ENCODE results near the gene SMURF2.
A peak's percentile ranks its signal among the peaks of the same experiment; 100 is the strongest.

SMURF2 gene

GRCh38 chr17:64532409-64532808 is 129.7 kb downstream of the SMURF2 start:
- DNase-seq: no peak

DNA sequence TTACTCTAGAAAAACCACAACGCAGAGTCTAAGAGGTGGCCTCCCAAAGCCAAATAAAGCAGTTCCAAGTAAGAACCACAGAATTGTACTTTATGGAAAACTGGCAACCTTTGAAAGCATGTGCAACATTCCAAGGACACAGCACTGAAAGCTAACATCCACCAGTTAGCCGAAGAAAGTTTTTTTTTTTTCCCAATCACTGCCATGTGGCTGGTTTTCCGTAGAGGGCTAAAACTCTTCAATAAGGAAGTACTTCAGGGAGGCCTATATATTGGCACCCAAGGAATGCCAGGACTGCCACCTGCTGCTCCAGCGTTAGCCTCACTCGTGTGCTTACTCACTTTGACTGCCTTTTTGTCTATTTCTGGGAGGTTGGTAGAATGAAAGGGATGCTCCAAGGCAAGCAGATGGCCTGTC is 130.1 kb downstream of the SMURF2 start:
- no peak for DNase-seq

GRCh38 chr17:64529221-64529620 is 132.9 kb downstream of the SMURF2 start:
- DNase-seq: no peak

DNA sequence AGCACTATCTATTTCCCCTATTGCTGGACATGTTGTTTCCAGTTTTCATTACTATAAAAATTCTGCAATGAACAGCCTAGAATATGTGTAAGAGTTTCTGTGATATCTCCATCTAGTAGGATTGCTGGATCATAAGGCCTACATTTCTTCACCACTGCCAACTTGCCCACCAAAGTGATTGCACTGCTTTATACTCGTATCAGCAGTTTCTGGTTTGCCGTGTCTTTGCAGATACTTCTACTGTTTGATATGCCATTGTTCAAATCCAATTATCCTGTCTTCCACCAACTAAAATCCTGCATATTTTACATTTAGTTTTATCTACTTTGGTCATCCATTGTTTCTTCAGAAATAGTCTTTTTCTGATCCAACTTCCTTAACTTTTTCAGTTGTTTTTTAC is 134.2 kb downstream of the SMURF2 start:
- DNase-seq: no peak

GRCh38 chr17:64520359-64520758 is 141.7 kb downstream of the SMURF2 start:
- DNase-seq: no peak

DNA sequence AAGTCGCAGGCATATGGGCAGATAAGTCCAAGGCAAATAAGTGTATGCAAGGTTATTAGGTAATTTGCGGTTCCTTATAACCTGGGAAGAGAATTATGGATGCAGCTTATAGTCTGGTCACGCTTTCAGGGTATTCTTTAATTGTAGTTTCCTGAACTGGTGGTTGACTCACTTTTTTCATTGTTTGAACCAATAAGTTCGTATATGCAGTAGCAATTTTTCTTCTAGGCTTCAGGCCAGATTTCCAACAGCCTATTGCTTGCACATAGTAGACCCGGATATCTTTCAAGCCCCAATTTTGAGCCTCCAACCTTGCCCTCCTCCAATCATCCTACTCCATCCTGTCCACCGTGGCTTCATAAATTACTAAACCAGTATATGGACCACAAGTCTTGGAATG is 142.5 kb downstream of the SMURF2 start:
- no peak for DNase-seq

DNA sequence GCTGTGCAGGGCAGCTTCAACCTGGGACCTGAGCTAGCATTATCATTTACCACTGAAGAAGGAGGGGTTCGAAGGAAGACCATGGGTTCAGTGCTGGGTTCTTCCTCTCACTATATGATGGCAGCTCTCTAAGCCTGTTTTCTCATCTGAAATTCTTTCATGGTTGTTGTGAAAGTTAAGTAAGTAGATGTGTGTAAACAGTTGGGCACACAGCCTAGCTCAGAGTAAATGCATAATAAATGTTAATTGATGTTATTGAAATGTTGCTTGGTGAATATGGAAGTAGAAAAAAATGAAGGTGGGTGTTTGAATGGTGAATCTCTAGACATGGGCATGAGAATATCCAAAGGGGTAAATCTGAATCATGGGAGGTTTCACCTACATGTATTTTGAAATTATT is 146.3 kb downstream of the SMURF2 start:
- no peak for DNase-seq

- no peak for DNase-seq
Measured at GRCh38 chr17:64515419-64515818, 146.7 kb downstream of the SMURF2 start.

- no peak for DNase-seq
Measured at GRCh38 chr17:64509179-64509578, 152.9 kb downstream of the SMURF2 start.

- DNase-seq: no peak
Measured at GRCh38 chr17:64508683-64509082, 153.4 kb downstream of the SMURF2 start.

DNA sequence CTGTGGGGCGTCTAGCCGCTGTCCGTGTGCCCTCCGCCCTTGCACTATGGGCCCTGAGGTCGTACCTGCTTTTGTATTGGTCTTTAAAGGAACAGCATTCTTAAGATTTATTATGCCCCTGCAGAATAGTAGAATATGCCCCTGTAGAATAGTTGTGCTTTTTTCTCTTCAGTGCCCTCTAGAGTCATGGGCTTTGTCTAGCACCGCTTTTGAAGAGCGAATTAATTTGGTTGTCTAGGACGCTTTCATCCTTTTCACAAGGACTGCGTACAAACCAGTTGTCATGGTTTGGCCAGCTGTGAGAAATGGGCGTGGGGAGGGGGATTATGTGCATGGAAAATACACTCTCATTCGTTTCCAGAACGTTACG is 154.7 kb downstream of the SMURF2 start:
- DNase-seq: peak; percentile 47 to 65

- peak; percentile 98 to 99 for DNase-seq
Measured at GRCh38 chr17:64506576-64507412, 155.3 kb downstream of the SMURF2 start, which contains the start of gene CEP95. TSS of gene CEP95 (plus strand) at chr17:64506977. CDS start at chr17:64507098, 121 bp downstream.

DNA sequence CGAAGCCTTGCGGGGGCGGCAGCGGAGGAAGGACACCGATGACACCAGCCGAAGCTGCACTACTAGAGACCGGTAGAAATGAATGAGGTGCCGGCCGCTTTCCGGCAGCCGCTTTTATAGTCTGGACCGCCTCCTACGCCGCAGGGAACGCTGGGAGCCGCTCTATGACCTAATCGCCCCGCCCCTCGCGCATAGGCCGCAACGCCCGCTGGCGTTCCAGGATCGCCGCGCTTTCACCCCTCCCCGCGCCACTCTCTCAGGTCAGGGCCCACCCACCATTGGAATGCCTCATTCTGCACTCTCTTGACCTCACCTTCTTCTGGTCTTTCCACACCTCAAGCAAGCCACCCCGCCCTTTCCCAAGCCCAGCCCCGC is 155.9 kb downstream of the SMURF2 start, which contains the start of gene DDX5:
TSS of gene DDX5 (minus strand) at position 89 of the 375 bp plus-strand sequence. CDS start 170 bp downstream, outside the sequence.
- DNase-seq: peak; percentile 98 to 99

DNA sequence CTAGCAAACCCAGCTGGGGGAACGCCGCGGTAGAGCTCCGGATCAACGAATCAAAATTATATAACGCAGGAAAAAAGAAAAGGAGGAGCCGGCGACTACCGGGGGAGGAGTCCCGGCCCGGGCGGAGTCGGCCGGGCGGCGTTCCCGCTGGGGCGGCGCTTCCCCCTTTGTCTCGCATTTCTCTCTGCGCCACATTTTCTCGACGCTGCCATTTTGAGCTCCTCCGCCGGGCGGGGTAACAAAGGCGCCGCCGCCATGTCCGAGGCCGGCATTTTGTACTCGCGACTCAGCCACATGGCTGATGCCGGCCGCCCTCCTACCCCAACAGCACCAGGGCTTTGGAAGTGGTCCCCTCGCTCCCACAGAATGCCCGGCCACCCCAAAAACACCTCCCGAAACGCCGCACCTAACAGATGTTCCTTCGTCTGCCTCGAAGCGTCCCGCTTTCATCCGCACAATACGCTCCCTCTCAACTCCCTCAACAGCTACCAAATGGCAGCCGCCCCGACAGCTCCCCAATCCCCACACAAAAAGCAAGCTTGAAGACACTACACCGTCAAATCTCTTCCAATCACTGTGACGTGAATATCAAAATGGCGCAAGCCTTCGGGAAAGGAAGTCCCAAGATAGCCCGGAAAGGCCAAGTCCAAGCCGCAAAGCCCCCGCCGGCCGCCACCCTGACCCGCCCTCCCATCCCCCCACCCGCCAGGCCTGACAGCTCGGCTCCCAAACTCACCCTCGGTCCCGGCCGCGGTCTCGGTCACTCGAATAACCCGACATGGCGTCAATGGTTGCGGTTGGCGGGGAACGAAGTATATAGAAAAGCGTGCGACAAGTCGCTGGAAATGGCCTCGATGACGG is 156.5 kb downstream of the SMURF2 start:
- DNase-seq: peak; percentile 26 to 77

GRCh38 chr17:64504769-64505339 is 157.3 kb downstream of the SMURF2 start:
- DNase-seq: no peak

- DNase-seq: no peak
Measured at GRCh38 chr17:64503821-64504768, 158.0 kb downstream of the SMURF2 start.

DNA sequence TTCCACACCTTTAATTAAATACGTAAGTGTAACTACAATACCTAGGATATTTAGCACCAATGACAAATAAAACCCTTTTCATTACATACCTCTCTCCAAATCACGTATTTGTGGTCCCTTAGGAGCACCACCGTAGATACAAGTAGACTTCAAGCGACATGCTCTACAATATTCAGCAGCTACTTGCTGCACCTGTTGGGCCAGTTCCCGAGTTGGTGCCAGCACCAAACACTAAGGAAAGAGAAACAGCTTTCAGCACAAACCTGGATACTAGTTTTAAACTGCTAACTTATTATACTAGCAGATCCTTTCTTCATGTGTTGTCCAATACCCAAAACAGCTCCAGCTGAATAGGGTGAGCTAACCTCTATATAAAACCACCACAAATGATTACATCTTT is 158.8 kb downstream of the SMURF2 start:
- no peak for DNase-seq

DNA sequence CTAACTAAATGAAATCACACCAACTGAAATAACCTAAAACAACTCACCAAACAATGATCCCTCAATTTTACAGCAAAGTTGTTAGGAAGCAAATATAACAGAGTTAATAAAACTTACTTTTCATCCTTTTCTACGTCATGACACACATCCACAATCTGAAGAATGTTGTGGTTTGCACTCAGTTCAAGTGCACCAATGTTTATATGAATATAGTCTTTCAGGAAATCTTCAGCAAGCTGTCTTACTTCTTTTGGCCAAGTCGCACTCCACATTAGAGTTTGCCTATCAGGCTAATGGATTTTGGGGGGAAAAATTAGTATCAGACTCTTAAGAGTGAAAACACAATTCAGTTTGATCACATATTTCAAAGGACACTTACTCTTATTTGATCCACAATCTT is 159.3 kb downstream of the SMURF2 start:
- no peak for DNase-seq

- DNase-seq: no peak
Measured at GRCh38 chr17:64502021-64502420, 160.1 kb downstream of the SMURF2 start.

- no peak for DNase-seq
Measured at GRCh38 chr17:64500862-64501765, 161.0 kb downstream of the SMURF2 start.

- DNase-seq: no peak
Measured at GRCh38 chr17:64500487-64500859, 161.6 kb downstream of the SMURF2 start.

Data from SW 1271 (cell line).